Measurements from ENCODE around the gene SCAPER.
A peak's percentile ranks its signal among the peaks of the same experiment; 100 is the strongest.

Gene SCAPER

DNA sequence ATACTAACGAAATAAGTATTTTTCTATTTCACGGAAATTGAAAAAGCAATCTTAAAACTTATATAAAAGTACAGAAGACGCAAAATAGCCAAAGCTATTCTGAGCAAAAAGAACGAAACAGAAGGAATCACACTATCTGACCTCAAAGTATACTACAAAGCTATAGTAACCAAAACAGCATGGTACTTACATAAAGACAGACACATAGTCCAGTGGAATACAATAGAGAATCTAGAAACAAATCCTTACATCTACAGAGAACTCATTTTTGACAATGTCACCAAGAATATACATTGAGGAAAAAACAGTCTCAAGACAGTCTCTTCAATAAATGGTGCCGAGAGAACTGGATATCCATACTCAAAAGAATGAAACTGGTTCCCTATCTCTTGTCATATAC lies 322.6 kb downstream of the SCAPER start:
- Histone ChIP-seq H3K4me1 (ENCODE audit: control insufficient read depth, insufficient read depth, low read length) (no peaks in the 10 kb centered on the region), H3K4me3 (ENCODE audit: low read depth, low read length) (no peak overlapping the region), H3K36me3 (ENCODE audit: control insufficient read depth in 2 of 2, insufficient read depth in 1 of 2, low read length in 2 of 2) (no peaks in the 10 kb centered on the region), H3K27ac (ENCODE audit: extremely low read depth, low read depth, low read length) (no peak overlapping the region), H3K9me3 (ENCODE audit: control insufficient read depth, insufficient read depth, low read depth, low read length) (no peaks in the 10 kb centered on the region)
- ChIA-PET POLR2A (no interaction called here), CTCF (no interaction called here)
- TF ChIP-seq, protein P1, sequence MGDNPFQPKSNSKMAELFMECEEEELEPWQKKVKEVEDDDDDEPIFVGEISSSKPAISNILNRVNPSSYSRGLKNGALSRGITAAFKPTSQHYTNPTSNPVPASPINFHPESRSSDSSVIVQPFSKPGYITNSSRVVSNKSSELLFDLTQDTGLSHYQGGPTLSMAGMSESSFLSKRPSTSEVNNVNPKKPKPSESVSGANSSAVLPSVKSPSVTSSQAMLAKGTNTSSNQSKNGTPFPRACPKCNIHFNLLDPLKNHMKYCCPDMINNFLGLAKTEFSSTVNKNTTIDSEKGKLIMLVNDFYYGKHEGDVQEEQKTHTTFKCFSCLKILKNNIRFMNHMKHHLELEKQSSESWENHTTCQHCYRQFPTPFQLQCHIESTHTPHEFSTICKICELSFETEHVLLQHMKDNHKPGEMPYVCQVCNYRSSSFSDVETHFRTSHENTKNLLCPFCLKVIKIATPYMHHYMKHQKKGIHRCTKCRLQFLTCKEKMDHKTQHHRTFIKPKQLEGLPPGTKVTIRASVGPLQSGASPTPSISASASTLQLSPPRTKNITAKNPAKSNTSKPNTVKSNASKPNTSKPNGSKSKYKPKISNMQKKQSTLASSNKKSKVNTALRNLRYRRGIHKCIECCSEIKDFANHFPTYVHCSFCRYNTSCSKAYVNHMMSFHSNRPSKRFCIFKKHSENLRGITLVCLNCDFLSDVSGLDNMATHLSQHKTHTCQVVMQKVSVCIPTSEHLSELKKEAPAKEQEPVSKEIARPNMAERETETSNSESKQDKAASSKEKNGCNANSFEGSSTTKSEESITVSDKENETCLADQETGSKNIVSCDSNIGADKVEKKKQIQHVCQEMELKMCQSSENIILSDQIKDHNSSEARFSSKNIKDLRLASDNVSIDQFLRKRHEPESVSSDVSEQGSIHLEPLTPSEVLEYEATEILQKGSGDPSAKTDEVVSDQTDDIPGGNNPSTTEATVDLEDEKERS (tag by site-specific recombination; IDR thresholded peaks at IDR 0.05) = peak; percentile 90
- no peak for TF ChIP-seq ZNF777 (tag by site-specific recombination; IDR thresholded peaks at IDR 0.05; ENCODE audit: borderline replicate concordance)

DNA sequence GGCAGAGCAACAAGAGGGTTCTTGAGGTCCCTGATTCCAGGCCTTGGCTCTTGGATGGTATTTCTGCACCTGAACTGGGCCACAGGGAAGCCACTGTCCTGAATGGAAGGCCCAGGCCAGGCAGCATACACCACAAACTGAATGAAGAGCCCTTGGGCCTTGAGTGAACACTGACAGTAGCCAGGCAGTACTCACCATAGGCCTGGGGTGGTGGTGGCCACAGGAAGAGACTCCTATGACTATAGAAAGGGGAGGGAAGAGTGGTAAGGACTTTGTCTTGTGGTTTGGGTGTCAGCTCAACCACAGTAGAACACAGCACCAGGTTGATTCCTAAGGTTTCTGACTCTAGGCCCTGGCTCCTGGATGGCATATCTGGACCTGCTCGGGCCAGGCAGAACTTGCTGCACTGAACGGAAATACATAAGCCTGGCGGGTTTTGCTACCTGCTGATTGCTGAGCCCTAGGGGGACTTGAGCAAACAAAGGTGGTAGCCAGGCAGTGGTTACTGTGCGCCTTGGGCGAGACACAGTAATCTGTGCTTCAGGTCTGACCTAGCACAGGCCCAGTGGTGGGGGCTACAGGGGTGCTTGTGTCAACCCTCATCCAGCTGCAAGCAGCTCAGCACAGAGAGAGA lies 327.1 kb downstream of the SCAPER start:
- CTCF ChIA-PET = no interaction called here
- no peak for TF ChIP-seq ZNF530 (tag by site-specific recombination; IDR thresholded peaks at IDR 0.05; ENCODE audit: low read depth)
- TF ChIP-seq ZNF169 (tag by site-specific recombination; IDR thresholded peaks at IDR 0.05) = no peak
- no peak for TF ChIP-seq ZNF133 (tag by site-specific recombination; IDR thresholded peaks at IDR 0.05)
- no peak for TF ChIP-seq TCF7L2 (IDR thresholded peaks at IDR 0.05; ENCODE audit: borderline replicate concordance, low read depth, low read length)
- TF ChIP-seq ZNF596 (tag by site-specific recombination; IDR thresholded peaks at IDR 0.05) = no peak
- no peak for TF ChIP-seq ZNF514 (tag by site-specific recombination; IDR thresholded peaks at IDR 0.05)
- TF ChIP-seq, protein P2, sequence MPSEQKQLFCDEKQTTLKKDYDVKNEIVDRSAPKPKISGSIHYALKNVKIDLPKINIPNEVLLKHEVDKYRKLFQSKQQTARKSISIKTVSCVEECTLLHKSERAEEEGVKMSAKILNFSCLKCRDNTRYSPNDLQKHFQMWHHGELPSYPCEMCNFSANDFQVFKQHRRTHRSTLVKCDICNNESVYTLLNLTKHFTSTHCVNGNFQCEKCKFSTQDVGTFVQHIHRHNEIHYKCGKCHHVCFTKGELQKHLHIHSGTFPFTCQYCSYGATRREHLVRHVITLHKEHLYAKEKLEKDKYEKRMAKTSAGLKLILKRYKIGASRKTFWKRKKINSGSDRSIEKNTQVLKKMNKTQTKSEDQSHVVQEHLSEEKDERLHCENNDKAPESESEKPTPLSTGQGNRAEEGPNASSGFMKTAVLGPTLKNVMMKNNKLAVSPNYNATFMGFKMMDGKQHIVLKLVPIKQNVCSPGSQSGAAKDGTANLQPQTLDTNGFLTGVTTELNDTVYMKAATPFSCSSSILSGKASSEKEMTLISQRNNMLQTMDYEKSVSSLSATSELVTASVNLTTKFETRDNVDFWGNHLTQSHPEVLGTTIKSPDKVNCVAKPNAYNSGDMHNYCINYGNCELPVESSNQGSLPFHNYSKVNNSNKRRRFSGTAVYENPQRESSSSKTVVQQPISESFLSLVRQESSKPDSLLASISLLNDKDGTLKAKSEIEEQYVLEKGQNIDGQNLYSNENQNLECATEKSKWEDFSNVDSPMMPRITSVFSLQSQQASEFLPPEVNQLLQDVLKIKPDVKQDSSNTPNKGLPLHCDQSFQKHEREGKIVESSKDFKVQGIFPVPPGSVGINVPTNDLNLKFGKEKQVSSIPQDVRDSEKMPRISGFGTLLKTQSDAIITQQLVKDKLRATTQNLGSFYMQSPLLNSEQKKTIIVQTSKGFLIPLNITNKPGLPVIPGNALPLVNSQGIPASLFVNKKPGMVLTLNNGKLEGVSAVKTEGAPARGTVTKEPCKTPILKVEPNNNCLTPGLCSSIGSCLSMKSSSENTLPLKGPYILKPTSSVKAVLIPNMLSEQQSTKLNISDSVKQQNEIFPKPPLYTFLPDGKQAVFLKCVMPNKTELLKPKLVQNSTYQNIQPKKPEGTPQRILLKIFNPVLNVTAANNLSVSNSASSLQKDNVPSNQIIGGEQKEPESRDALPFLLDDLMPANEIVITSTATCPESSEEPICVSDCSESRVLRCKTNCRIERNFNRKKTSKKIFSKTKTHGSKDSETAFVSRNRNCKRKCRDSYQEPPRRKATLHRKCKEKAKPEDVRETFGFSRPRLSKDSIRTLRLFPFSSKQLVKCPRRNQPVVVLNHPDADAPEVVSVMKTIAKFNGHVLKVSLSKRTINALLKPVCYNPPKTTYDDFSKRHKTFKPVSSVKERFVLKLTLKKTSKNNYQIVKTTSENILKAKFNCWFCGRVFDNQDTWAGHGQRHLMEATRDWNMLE (tag by site-specific recombination; conservative IDR thresholded peaks at IDR 0.05; ENCODE audit: low read depth) = no peak
- TF ChIP-seq ZNF629 (tag by site-specific recombination; IDR thresholded peaks at IDR 0.05) = no peak
- H3K9me3 ChIP-seq (ENCODE audit: control insufficient read depth, insufficient read depth, low read depth, low read length) = no peaks in the 10 kb centered on the region

GRCh38 chr15:76576523-76577279 lies 328.4 kb downstream of the SCAPER start:
- CTCF ChIA-PET = interaction anchor here (1.0 kb wide), 1 partner anchor 9 kb away, joined by 4 read pairs; no protein-coding TSS in a partner anchor
- Histone ChIP-seq H3K36me3 (ENCODE audit: control insufficient read depth in 2 of 2, insufficient read depth in 1 of 2, low read length in 2 of 2) (no peaks in the 10 kb centered on the region; a peak in 1 of 3 replicates), H3K4me3 (ENCODE audit: low read depth, low read length) (no peak overlapping the region), H3K27ac (ENCODE audit: extremely low read depth, low read depth, low read length) (no peak overlapping the region), H3K9me3 (ENCODE audit: control insufficient read depth, insufficient read depth, low read depth, low read length) (no peaks in the 10 kb centered on the region), H3K4me1 (ENCODE audit: control insufficient read depth, insufficient read depth, low read length) (0 out of 2 replicates have a peak, but pooled peaks cover 3% of the 10 kb centered on the region)
- TF ChIP-seq ZNF549 (tag by site-specific recombination; IDR thresholded peaks at IDR 0.05) = no peak
- TF ChIP-seq ZBTB1 (tag by site-specific recombination; IDR thresholded peaks at IDR 0.05) = no peak
- TF ChIP-seq GLIS2 (tag by site-specific recombination; IDR thresholded peaks at IDR 0.05) = no peak
- POLR2A ChIA-PET = no interaction called here

More for the DNA sequence above, 327.1 kb downstream of the SCAPER start:
- H3K36me3 ChIP-seq (ENCODE audit: control insufficient read depth in 2 of 2, insufficient read depth in 1 of 2, low read length in 2 of 2) = no peaks in the 10 kb centered on the region; a peak in 1 of 3 replicates
- H3K27ac ChIP-seq (ENCODE audit: extremely low read depth, low read depth, low read length) = no peak overlapping the region
- H3K4me3 ChIP-seq (ENCODE audit: low read depth, low read length) = no peak overlapping the region
- no peaks in the 10 kb centered on the region for H3K4me1 ChIP-seq (ENCODE audit: control insufficient read depth, insufficient read depth, low read length)
- POLR2A ChIA-PET = no interaction called here

Measured in HEK293 (cell line).